Medulla oblongata (tissue), 1 donor: ENCODE data around the gene HOXA9.

Source experiments
- DNase-seq: peaks from one replicate; pipeline ENCODE4 v3.0.0-alpha.2; 2015; ENCODE audit errors: extremely low spot score

The HOXA9 gene

DNA sequence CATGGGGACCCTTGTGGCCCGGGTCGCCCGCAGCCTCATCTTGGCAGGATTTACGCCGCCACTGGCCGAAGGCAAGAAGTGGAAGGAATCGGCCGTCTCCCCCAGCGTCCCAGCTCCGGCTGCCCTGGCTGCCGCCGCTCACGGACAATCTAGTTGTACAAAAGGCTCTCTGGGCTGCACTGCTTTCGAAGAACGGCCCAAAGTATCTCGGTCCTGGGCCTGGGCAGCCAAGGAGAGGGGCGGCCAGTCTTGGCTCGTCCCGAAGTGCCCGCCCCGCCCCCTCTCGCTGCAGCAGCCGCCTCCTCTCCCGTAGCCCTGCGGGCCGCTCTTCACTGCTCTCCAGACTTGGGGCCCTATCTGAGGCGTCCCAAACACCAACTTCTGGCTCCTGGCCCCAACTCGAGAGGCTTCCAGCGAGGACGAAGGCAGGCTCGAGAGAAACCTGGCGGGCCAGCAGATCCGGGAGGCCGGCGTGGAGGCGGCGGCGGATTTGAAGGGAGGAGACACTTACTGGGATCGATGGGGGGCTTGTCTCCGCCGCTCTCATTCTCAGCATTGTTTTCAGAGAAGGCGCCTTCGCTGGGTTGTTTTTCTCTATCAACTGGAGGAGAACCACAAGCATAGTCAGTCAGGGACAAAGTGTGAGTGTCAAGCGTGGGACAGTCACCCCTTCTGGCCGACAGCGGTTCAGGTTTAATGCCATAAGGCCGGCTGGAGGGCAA lies 809 bp downstream of the HOXA9 start:
- DNase-seq, result no peak

- DNase-seq, result no peak
These were observed 1.3 kb downstream of the HOXA9 start for GRCh38 chr7:27164045-27164366.

GRCh38 chr7:27163288-27164044 lies 1.9 kb downstream of the HOXA9 start:
- DNase-seq, result no peak

GRCh38 chr7:27162561-27163287 lies 2.6 kb downstream of the HOXA9 start:
- DNase-seq, result no peak

DNA sequence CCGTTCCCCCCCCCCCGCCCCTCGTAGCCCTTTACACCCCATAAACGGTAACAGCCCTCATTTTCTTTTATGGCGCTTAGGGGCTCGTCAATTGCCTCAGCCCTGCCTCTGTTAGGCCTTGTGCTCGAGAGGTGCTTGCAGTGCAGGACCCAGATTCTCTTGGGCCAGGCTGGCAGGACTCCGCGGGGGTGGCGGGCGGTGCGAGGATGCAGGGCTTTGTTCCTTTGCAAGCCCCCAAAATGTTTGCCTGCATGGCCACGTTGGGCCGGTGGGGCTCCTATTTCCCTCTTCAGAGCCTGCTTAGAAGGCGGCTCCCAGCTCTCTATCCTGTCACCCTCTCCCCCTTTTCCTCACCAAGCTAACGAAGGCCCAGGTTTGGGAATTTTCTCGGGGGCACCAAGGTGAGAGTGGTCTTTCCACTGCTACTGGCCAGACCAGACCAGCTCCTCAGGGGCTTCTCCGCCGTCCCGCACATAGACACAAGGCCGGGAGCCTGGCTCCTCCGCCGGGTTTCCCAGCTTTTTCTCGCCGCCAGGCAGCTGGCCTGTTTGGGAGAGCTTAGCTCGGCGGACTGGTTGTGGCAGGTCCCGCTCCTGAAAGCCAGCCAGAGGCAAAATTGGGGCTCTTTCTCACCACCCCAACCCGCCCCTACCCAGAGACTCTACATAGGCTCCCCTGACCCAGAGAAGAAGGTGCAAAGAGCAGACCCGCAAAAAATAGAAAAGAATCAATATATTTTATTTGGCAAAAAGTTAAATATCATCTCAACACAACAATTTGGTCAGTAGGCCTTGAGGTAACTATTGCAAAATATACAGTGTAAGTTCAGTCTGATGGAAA lies 3.4 kb downstream of the HOXA9 start:
- no peak for DNase-seq

DNA sequence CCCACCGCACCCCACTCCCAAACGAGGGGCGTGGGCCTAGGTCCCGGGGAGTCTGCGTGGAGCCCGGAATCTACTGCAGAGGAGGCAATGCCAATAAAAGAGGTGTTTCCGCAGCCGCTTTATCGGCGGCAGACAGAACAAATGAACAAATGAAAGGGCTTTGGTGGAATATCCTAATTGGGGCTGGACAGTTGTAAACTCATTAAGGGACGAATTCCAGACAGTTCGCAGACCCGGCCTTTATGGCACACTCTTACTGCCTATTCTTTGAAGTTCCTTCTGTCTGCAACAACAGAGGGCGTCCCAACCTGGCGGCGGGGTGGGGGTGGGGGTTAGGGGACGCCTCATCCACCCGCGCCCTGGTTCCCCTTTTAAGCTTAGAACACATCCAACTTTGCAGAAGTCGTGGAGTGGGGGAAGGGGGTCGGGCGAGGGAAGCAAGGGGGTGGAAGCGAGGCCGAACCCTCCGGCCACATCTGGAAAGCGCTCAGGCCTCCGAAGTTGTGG lies 4.1 kb downstream of the HOXA9 start:
- DNase-seq, result peak; percentile 53

DNA sequence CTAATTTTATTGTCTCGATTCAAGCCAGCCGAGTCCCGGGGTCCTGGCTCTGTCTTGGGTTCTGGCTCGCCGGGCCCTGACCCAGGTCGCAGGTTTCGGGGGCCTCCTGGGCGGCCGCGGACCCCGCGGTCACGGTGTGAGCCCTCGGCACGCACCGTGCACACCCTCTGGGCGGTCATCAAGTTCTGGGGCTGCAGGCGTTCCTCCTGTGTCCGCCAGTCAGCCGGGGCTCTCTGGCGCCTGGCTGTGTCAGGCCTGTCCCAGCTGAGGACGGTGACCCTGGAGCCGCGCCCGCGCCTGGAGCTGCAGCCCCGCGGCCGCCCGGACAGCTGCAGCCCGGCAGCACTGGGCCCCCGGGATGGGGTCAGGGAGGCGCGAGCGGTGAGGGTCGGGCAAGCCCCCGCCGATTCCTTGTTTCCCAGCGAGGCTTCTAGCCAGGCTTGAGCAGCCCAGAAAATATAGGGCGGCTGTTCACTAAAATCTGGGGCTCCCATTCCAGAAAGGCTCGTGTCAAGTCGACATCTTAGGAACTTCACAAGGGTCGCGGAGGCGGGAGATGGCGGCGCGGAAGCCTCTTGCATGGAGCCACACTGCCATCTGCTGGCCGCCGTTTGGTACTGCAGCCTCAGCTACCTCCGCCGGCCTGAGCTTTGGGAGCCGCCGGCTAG lies 4.7 kb downstream of the HOXA9 start:
- DNase-seq, result peak; percentile 88

GRCh38 chr7:27160145-27160545 lies 5.2 kb downstream of the HOXA9 start:
- DNase-seq, result no peak

DNA sequence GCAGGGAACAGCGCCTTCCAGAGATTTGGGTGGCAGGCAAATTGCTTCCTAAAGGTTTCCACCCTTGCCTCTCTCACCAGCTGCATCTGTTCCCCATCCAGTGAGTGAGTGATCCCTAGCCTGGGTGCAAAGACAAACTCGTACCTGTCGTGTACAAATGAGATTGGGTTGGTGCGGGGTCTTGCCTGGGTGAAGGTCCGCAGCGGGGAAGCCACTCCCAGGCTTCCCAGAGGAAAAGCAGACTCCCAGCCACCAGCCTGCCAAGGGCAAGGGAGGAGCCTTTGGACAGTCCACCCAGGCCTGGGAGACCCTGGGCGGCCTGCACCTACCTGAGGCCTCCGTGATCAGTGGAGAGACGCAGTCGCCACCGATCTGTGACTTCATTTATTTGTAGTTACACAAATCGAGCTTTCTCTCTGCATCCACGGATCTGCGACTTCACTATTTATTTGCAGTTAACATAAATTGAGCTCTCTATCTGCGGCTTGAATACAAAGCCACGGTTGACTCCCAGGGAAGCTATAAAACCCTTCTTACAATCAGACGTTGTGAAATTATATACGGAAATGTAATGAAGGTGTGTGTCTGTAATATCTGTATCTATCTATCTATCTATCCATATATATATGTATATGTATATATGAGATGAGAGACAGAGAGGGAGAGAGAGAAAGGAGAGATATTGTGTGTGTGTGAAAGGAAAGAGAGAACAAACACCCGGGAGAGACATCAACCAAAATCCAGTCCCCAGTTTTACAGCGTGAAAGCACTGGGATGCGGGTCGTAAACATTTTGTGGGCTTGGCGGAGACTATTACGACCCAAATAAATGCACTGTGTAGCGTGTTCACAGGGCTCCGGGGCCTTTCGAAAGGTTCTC lies 5.8 kb downstream of the HOXA9 start:
- no peak for DNase-seq

DNA sequence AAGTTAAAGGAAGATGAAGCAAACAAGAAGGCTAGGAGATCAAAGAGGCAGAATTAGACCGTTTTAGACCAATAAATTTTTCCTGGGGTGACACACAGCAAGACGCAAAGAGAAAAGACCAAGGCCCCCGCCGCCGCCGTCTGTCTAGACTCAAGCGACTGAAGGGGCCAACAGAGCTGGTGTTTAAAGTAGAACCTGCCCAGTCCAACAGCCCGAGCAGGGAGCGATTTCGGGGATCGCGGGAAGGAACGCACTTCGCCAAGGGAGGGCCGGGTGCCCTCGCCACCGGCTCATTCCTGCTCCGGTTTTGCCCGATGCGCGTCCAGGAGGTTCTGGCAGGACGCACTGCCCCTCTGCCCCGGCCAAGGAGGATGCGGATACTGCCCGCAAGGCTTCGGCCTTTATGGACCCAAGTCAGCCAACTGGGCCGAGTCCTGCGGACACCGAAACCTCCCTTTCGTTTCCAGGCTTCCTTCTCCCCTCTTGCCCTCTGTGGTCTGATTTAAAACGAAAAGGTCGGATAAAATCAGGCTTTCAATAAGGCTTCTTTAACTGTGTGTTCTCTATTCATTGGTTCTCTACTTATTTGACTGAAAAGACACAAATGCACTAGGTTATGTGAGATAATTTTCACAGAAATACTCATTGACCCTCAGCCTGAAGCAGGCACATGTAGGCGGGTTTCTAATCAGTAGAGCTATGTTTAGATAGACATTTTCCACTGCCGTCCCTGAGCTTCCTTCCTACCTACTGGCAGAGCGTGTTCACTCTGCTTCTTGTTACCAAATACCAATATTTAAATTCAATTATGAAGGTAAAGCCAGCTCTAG lies 6.7 kb downstream of the HOXA9 start:
- DNase-seq, result no peak

DNA sequence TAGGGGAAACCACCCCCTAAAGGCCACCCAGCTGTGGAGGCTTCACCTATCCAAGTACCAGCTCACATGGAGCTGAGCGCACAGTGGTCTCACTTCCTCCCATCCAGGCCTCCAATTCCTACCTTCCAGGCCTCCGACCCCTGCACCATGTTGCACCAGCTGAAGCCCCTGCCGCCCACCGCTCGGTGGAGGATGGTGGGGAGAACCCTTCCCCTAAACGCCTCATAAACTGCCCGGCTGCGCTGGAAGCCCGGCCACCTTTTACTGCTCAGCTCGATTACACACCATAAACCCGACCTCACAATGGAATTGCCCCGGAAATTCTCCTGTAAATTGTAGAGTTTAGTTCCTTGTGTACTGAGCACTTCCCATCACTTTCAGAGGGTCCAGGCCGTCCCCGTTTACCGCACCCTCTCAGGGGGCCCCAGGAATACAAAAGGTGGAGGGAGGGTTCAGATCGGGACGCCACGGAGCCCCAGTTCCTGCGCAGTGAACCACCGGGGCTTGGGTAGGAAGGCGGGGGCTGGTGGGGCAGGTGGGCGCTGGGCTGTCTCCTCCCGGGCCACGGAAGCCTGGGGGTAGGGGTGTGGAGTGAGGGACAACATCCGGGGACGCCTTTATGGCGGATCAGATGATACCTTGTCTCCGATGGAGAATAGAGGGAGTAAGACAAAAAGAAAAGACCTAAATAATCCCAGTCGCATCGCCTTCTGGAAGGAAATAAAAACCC lies 7.5 kb downstream of the HOXA9 start:
- DNase-seq, result no peak

- no peak for DNase-seq
These were observed 8.2 kb downstream of the HOXA9 start for GRCh38 chr7:27156916-27157701.

DNA sequence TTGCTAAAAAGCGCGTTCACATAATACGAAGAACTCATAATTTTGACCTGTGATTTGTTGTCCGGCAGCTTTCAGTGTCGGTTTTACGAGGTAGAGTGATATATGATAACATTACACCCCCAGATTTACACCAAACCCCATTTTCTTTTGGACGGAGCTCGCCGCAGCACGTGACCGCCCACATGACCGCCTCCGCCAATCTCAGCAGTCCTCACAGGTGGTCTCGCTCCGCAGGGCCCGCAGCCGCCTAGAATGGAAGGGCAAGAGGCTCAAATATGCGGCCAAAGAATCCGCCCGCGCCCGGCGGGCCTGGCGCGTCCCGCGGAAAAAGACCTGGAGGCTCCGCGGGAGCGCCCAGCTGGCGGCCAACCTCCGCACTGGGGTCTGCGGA lies 8.8 kb downstream of the HOXA9 start, which contains the start of gene HOXA7:
HOXA7 (minus strand) TSS at position 168 of the 391 bp plus-strand sequence; CDS start at position 38, 130 bp downstream.
- peak; percentile 82 for DNase-seq

DNA sequence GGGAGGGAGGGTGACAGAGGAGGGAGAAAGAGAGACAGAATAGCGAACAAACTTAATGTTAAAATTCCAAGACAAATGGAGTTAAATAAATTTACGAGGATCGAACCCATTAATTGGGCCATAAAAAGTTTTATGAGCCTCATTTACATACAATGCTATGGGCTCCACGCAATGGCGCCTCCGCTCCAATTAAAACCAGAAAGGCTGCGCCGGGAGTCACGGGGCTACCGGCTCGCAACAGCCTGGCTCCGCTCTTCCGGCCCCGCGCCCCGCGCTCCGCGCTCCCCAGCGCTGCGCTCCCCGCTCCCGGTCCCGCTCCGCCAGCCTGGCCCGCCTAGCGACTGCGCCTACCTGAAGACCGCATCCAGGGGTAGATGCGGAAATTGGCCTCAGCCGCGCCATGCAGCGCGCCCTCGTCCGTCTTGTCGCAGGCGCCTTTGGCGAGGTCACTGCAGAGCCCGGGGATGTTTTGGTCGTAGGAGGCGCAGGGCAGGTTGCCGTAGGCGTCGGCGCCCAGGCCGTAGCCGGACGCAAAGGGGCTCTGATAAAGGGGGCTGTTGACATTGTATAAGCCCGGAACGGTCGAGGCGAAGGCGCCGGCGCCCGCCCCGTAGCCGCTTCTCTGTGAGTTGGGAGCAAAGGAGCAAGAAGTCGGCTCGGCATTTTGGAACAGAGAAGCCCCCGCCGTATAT lies 9.4 kb downstream of the HOXA9 start:
- peak; percentile 40 for DNase-seq

DNA sequence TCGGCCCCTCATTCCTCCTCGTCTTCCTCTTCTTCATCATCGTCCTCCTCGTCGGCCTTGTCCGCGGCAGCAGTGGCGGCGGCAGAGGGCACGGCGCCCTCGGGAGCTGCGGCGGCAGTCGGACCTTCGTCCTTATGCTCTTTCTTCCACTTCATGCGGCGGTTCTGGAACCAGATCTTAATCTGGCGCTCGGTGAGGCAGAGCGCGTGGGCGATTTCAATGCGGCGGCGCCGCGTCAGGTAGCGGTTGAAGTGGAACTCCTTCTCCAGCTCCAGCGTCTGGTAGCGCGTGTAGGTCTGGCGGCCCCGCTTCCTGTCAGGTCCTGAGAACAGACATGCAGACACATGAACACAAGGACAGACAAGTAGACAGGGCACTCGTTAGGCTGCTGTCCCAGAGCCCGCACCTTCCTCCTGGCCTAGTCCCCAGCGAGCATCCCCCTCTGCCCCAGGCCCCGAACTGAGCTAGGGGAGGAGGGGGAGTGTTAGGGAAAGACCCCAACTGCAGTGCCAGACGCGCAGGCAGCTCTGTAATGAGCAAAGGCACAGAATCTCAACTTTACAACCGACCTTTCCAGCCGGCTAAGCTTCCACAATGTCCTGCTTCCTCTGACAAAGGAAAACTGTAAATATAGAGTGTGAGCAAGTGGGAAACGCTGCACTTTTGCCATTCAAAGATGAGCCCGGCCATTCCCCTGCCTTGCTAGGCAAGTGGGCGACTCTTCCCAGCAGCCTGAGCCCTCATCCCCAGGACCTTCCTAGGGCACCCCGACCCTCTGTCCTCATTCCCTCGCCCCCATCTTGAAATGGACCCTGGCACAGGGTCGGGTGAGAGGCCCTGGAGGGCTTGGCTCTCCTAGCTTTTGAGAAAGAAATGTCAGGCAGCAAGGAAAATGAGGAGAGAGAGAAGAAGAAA lies 10.2 kb downstream of the HOXA9 start:
- DNase-seq, result no peak

DNA sequence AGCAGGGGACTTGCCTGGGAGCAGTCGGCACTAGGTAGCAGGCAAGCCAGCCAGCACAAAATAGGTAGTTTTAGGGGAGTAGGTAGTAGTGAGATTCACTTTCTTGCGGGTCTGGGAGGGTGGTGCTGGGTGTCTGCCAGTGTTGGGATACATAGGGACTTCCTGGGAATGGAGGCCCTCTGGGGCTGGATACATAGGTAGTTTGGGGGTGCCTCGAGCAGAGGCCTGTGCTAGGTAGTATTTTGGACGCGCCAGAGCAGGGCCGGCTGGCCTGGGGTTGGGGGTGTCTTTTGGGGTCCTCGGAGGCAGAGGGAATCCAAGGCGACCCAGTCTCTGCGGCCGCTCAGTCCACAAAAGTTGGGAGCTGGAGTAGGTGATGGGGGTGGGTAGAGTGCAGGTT lies 11.0 kb downstream of the HOXA9 start:
- DNase-seq, result no peak
